H1 (cell line): ENCODE measurements around the gene MMP17. TPM values are rescaled to one million over a fixed set of nuclear protein-coding genes. Genes with fewer than 3 reads are reported as not detected.

ENCODE experiments used
- CTCF ChIA-PET: fragments of 300-600 bp; sonication (Branson Sonifier 250); formaldehyde crosslinking; loops from one replicate; lab custom pipeline; 2021; ENCODE audit not compliant: partially characterized antibody; lab: Charles Lee
- POLR2A ChIA-PET: fragments of 300-600 bp; sonication (Branson Sonifier 250); formaldehyde crosslinking; loops from one replicate; lab custom pipeline; 2021; ENCODE audit warnings: inconsistent platforms; ENCODE audit not compliant: partially characterized antibody; lab: Charles Lee
- DNase-seq, 2 experiments: peaks; one replicate each; pipeline versions ENCODE4 v3.0.0 to v3.0.0-alpha.2; 2010 to 2022; ENCODE audit warnings: low spot score in 2 of 2, low read depth in 1 of 2, mixed read lengths in 1 of 2
- FAIRE-seq: peaks from 2 replicates; lab custom pipeline; 2011; peaks lifted over from hg19 to GRCh38; lab: Jason Lieb, UNC
- H2AFZ ChIP-seq: 2 replicates; pipeline ENCODE4 v1.8.1; 2012; ENCODE audit warnings: low read length, inconsistent platforms
- H2AK5ac ChIP-seq: 2 replicates; pipeline ENCODE4 v1.6.1; 2013; ENCODE audit warnings: low read depth, low read length
- H2BK120ac ChIP-seq: replicated peaks from 2 replicates; pipeline ENCODE3; 2013; ENCODE audit warnings: low read depth, low read length, inconsistent platforms
- H2BK12ac ChIP-seq: 2 replicates; pipeline ENCODE4 v1.6.1; 2013; ENCODE audit warnings: low read depth, low read length
- H2BK15ac ChIP-seq: 2 replicates; pipeline ENCODE4 v1.6.1; 2013; ENCODE audit warnings: low read length
- H2BK20ac ChIP-seq: 2 replicates; pipeline ENCODE4 v1.6.1; 2013; ENCODE audit warnings: low read length
- H2BK5ac ChIP-seq: 2 replicates; pipeline ENCODE4 v1.6.1; 2013; ENCODE audit warnings: low read depth, low read length
- H3K14ac ChIP-seq: 2 replicates; pipeline ENCODE4 v1.6.1; 2013; ENCODE audit warnings: inconsistent platforms; ENCODE audit not compliant: insufficient read length
- H3K18ac ChIP-seq: 2 replicates; pipeline ENCODE4 v1.6.1; 2013; ENCODE audit warnings: low read length; ENCODE audit errors: extremely low read depth
- H3K23ac ChIP-seq: 2 replicates; pipeline ENCODE4 v1.6.1; 2013; ENCODE audit warnings: inconsistent platforms; ENCODE audit not compliant: insufficient read length
- H3K23me2 ChIP-seq: 2 replicates; pipeline ENCODE4 v1.6.1; 2013; ENCODE audit warnings: low read depth, low read length
- H3K27ac ChIP-seq: 2 replicates; pipeline ENCODE4 v1.6.1; 2011; ENCODE audit warnings: low read depth, low read length, inconsistent platforms
- H3K27me3 ChIP-seq, 4 experiments: replicated peaks in 1 of 4; 1 replicate in 1 of 4; 2 replicates in 3 of 4; pipeline versions ENCODE4 v1.6.1 to v1.8.1; 2011 to 2013; ENCODE audit warnings: low read length in 3 of 4, mild to moderate bottlenecking in 3 of 4, inconsistent platforms in 2 of 4, mixed read lengths in 2 of 4, moderate library complexity in 1 of 4; ENCODE audit not compliant: control insufficient read depth in 3 of 4, insufficient read depth in 3 of 4; ENCODE audit errors: extremely low read depth in 1 of 4
- H3K36me3 ChIP-seq, 4 experiments: 2 replicates each; pipeline versions ENCODE4 v1.6.1 to v1.8.1; 2011 to 2013; ENCODE audit warnings: mild to moderate bottlenecking in 4 of 4, low read length in 3 of 4, moderate library complexity in 2 of 4, control low read depth in 1 of 4, inconsistent platforms in 1 of 4; ENCODE audit not compliant: insufficient read depth in 4 of 4, control insufficient read depth in 2 of 4
- H3K4ac ChIP-seq: replicated peaks from 2 replicates; pipeline ENCODE3; 2013; ENCODE audit warnings: low read length, low read depth, mixed read lengths, inconsistent platforms; ENCODE audit not compliant: insufficient read length
- H3K4me1 ChIP-seq, 4 experiments: replicated peaks in 1 of 4; 1 replicate in 1 of 4; 2 replicates in 3 of 4; pipeline versions ENCODE4 v1.6.1 to v1.8.1; 2011 to 2013; ENCODE audit warnings: low read length in 3 of 4, inconsistent platforms in 2 of 4, mixed read lengths in 1 of 4; ENCODE audit not compliant: insufficient read depth in 4 of 4, control insufficient read depth in 3 of 4
- H3K4me2 ChIP-seq, 2 experiments: 2 replicates each; pipeline versions ENCODE4 v1.6.1 to v1.8.1; 2011 to 2013; ENCODE audit warnings: low read depth in 2 of 2, low read length in 2 of 2, control low read depth in 1 of 2, inconsistent platforms in 1 of 2, mild to moderate bottlenecking in 1 of 2; ENCODE audit not compliant: insufficient read depth in 1 of 2
- H3K4me3 ChIP-seq, 4 experiments: fragments of 200-600, 300-600 bp in 1 of 4; sonication (generic), shearing (Covaris generic), sonication (Bioruptor Twin) in 1 of 4; 2 replicates each; pipeline versions ENCODE4 v1.5.1 to v1.8.1; 2011 to 2016; ENCODE audit warnings: low read length in 4 of 4, low read depth in 3 of 4, control low read depth in 2 of 4, inconsistent platforms in 2 of 4, mild to moderate bottlenecking in 2 of 4, mixed read lengths in 1 of 4, moderate library complexity in 1 of 4; ENCODE audit not compliant: insufficient read depth in 2 of 4; ENCODE audit errors: extremely low read depth in 1 of 4
- H3K56ac ChIP-seq: replicated peaks from 2 replicates; pipeline ENCODE3; 2013; ENCODE audit warnings: low read depth, mild to moderate bottlenecking, mixed read lengths, low read length, inconsistent platforms; ENCODE audit not compliant: insufficient read length
- H3K79me1 ChIP-seq: 2 replicates; pipeline ENCODE4 v1.6.1; 2013; ENCODE audit warnings: low read depth, low read length, control low read depth
- H3K79me2 ChIP-seq, 2 experiments: 2 replicates each; pipeline versions ENCODE4 v1.6.1 to v1.8.1; 2012 to 2013; ENCODE audit warnings: low read length in 2 of 2, mild to moderate bottlenecking in 2 of 2, inconsistent platforms in 1 of 2; ENCODE audit not compliant: insufficient read depth in 2 of 2, control insufficient read depth in 1 of 2
- H3K9ac ChIP-seq, 4 experiments: replicated peaks in 1 of 4; 1 replicate in 1 of 4; 2 replicates in 3 of 4; pipeline versions ENCODE4 v1.6.1 to v1.8.1; 2011 to 2013; ENCODE audit warnings: low read depth in 3 of 4, low read length in 3 of 4, control low read depth in 2 of 4, mild to moderate bottlenecking in 2 of 4, moderate library complexity in 2 of 4, inconsistent platforms in 1 of 4; ENCODE audit errors: extremely low read depth in 1 of 4
- H3K9me3 ChIP-seq, 2 experiments: 2 replicates each; pipeline versions ENCODE4 v1.6.1 to v1.8.1; 2012 to 2013; ENCODE audit warnings: mild to moderate bottlenecking in 2 of 2, moderate library complexity in 2 of 2, control low read depth in 1 of 2, inconsistent platforms in 1 of 2, low read depth in 1 of 2, low read length in 1 of 2, mixed read lengths in 1 of 2; ENCODE audit not compliant: insufficient read depth in 2 of 2
- H4K20me1 ChIP-seq, 2 experiments: replicated peaks in 1 of 2; 2 replicates each; pipeline versions ENCODE3 to v1.8.1; 2011 to 2013; ENCODE audit warnings: inconsistent platforms in 2 of 2, low read length in 2 of 2, mild to moderate bottlenecking in 1 of 2; ENCODE audit not compliant: insufficient read depth in 2 of 2, control insufficient read depth in 1 of 2
- H4K5ac ChIP-seq: 2 replicates; pipeline ENCODE4 v1.6.1; 2013; ENCODE audit warnings: low read length, low read depth, mixed read lengths, inconsistent platforms; ENCODE audit not compliant: insufficient read length
- H4K8ac ChIP-seq: 2 replicates; pipeline ENCODE4 v1.8.0; 2013; ENCODE audit warnings: mild to moderate bottlenecking, moderate library complexity, low read length, inconsistent platforms; ENCODE audit not compliant: insufficient read depth; ENCODE audit errors: extremely low read depth
- H4K91ac ChIP-seq: replicated peaks from 2 replicates; pipeline ENCODE3; 2013; ENCODE audit warnings: low read length, mixed read lengths, inconsistent platforms; ENCODE audit not compliant: insufficient read length
- BRCA1 ChIP-seq: IDR thresholded peaks from 2 replicates; pipeline ENCODE4 v1.6.1; 2012; ENCODE audit warnings: low read depth, low read length, improper control_type of control experiment
- CBX8 ChIP-seq: fragments of 300-800, 300-1000 bp; sonication (generic); IDR thresholded peaks from 2 replicates; pipeline ENCODE4 v1.7.1; 2016; ENCODE audit warnings: low read depth, low read length, borderline replicate concordance
- E2F6 ChIP-seq: IDR thresholded peaks from 2 replicates; pipeline ENCODE4 v1.6.1; 2012; ENCODE audit warnings: inconsistent platforms
- GABPA ChIP-seq: IDR thresholded peaks from 2 replicates; pipeline ENCODE4 v1.6.1; 2011; ENCODE audit warnings: mild to moderate bottlenecking, low read length, moderate library complexity, borderline replicate concordance; ENCODE audit not compliant: insufficient read depth
- KDM4A ChIP-seq: IDR thresholded peaks from one replicate; pipeline ENCODE4 v1.7.1; 2012; ENCODE audit warnings: low read depth, mild to moderate bottlenecking, moderate library complexity, low read length, inconsistent platforms; ENCODE audit not compliant: severe bottlenecking
- PHF8 ChIP-seq: fragments of 200-600 bp; sonication (generic); conservative IDR thresholded peaks from 2 replicates; pipeline ENCODE4 v1.7.1; 2012; ENCODE audit warnings: low read depth, mild to moderate bottlenecking, inconsistent platforms, low read length, moderate library complexity
- RFX5 ChIP-seq: IDR thresholded peaks from 2 replicates; pipeline ENCODE4 v1.6.1; 2011; ENCODE audit warnings: low read depth, low read length, improper control_type of control experiment, borderline replicate concordance
- SIX5 ChIP-seq: IDR thresholded peaks from 2 replicates; pipeline ENCODE4 v1.6.1; 2011; ENCODE audit warnings: mild to moderate bottlenecking, low read depth, low read length
- SP1 ChIP-seq: IDR thresholded peaks from 2 replicates; pipeline ENCODE4 v1.6.1; 2011; ENCODE audit warnings: low read depth, low read length
- SP2 ChIP-seq: IDR thresholded peaks from 2 replicates; pipeline ENCODE4 v1.6.1; 2012; ENCODE audit warnings: mild to moderate bottlenecking, low read length, inconsistent platforms
- SUZ12 ChIP-seq: fragments of 200-600 bp; sonication (generic); IDR thresholded peaks from 2 replicates; pipeline ENCODE4 v1.6.1; 2012; ENCODE audit warnings: mild to moderate bottlenecking, inconsistent platforms, low read length, moderate library complexity, mixed read lengths
- YY1 ChIP-seq: IDR thresholded peaks from 2 replicates; pipeline ENCODE4 v1.6.1; 2011; ENCODE audit warnings: low read depth, mild to moderate bottlenecking, low read length
- WGBS, 2 experiments: shearing (Covaris generic) in 1 of 2; methylation state at CpG; one replicate each; pipeline versions ENCODE4 v1.1.6 to v1.1.7; 2013 to 2015; ENCODE audit warnings: low lambda C conversion rate in 2 of 2, mixed read lengths in 2 of 2, inconsistent platforms in 1 of 2, low coverage in 1 of 2, missing lambda C conversion rate in 1 of 2; ENCODE audit not compliant: insufficient replicate concordance in 2 of 2, insufficient coverage in 1 of 2, insufficient read length in 1 of 2; ENCODE audit errors: extremely low coverage in 1 of 2, missing lambda C conversion rate in 1 of 2; 5-methylcytosine and 5-hydroxymethylcytosine counted together
- polyA plus RNA-seq, 7 experiments: library from polyadenylated mRNA; depleted of rRNA in 3 of 7; stranded (reverse) in 5 of 7; unstranded in 2 of 7; fragments of >200 nt in 5 of 7; fragments of 200-250 nt in 2 of 7; gene quantifications; 1 replicate in 5 of 7; 2 replicates in 1 of 7; 4 replicates in 1 of 7; pipeline versions ENCODE4 v1.2.1 to v1.2.3, GENCODE V29; 2011 to 2013; ENCODE audit warnings: missing spikeins in 2 of 7, mixed read lengths in 2 of 7
- total RNA-seq: library from RNA; stranded (reverse); fragmentation: NEBNext Ultra II Directional; extraction: Animal tissue kit (Norgen Biotek cat#: 25700); gene quantifications from 2 replicates; pipeline ENCODE4 v1.2.1, GENCODE V29; 2021

The MMP17 gene
- total and polyA plus RNA-seq, 2 of the 8 experiments (the other 6 are each of a cell fraction or from before 2014, with no cell fraction given) = 41.3 to 53.8 TPM

- no peak overlapping the region for H2AFZ ChIP-seq
Observed at GRCh38 chr12:131817241-131817640, 11.0 kb upstream of the MMP17 start.

More at GRCh38 chr12:131817241-131817640, 11.0 kb upstream of the MMP17 start:
- no peak overlapping the region for H2BK120ac ChIP-seq
- no peak overlapping the region for H2AK5ac ChIP-seq
- no peak overlapping the region for H2BK15ac ChIP-seq
- no peak overlapping the region for H3K23ac ChIP-seq
- no peak overlapping the region for H3K9ac ChIP-seq
- ChIA-PET POLR2A (interaction anchor here (0.9 to 1.3 kb wide), 2 partner anchors 13 to 20 kb away, joined by 3 read pairs; no protein-coding TSS in a partner anchor), CTCF (interaction anchor here (0.9 kb wide), 1 partner anchor 20 kb away, joined by 6 read pairs; no protein-coding TSS in a partner anchor)
- H3K36me3 ChIP-seq = no peaks in the 10 kb centered on the region
- no peak overlapping the region for H3K4me3 ChIP-seq
- 92% methylated on average over 18 of the region's 19 CpGs; no CpG with 5 or more reads in 1 of the 2 experiments for WGBS, 2 experiments
- no peak overlapping the region for H3K14ac ChIP-seq
- H3K27me3 ChIP-seq = no peaks in the 10 kb centered on the region; a peak in 1 of 7 replicates
- DNase-seq = no peak
- no peak overlapping the region for H3K4me2 ChIP-seq
- H3K27ac ChIP-seq = no peak overlapping the region
- no peak for FAIRE-seq
- H2BK12ac ChIP-seq = no peak overlapping the region
- H4K5ac ChIP-seq = no peak overlapping the region
- H4K8ac ChIP-seq = no peak overlapping the region
- H2BK20ac ChIP-seq = no peak overlapping the region
- no peak for TF ChIP-seq SIX5
- TF ChIP-seq CBX8 = no peak
- TF ChIP-seq YY1 = no peak
- no peak for TF ChIP-seq KDM4A
- TF ChIP-seq RFX5 = no peak
- TF ChIP-seq PHF8 = no peak
- TF ChIP-seq SP1 = no peak
- no peak for TF ChIP-seq SP2
- TF ChIP-seq E2F6 = no peak
- TF ChIP-seq GABPA = no peak
- no peak for TF ChIP-seq BRCA1
- TF ChIP-seq SUZ12 = no peak
- no peak overlapping the region for H3K56ac ChIP-seq
- H4K20me1 ChIP-seq = no peaks in the 10 kb centered on the region
- H2BK5ac ChIP-seq = no peak overlapping the region
- H3K4ac ChIP-seq = no peak overlapping the region
- no peaks in the 10 kb centered on the region for H3K79me1 ChIP-seq
- no peak overlapping the region for H4K91ac ChIP-seq
- H3K79me2 ChIP-seq = no peaks in the 10 kb centered on the region
- H3K9me3 ChIP-seq = peaks cover 3 to 6% of the 10 kb centered on the region in 2 experiments; a peak in 2 of 4 replicates
- H3K23me2 ChIP-seq = no peaks in the 10 kb centered on the region
- no peaks in the 10 kb centered on the region for H3K4me1 ChIP-seq
- no peak overlapping the region for H3K18ac ChIP-seq
